ENCODE results near the gene THBS1.

THBS1 gene

DNA sequence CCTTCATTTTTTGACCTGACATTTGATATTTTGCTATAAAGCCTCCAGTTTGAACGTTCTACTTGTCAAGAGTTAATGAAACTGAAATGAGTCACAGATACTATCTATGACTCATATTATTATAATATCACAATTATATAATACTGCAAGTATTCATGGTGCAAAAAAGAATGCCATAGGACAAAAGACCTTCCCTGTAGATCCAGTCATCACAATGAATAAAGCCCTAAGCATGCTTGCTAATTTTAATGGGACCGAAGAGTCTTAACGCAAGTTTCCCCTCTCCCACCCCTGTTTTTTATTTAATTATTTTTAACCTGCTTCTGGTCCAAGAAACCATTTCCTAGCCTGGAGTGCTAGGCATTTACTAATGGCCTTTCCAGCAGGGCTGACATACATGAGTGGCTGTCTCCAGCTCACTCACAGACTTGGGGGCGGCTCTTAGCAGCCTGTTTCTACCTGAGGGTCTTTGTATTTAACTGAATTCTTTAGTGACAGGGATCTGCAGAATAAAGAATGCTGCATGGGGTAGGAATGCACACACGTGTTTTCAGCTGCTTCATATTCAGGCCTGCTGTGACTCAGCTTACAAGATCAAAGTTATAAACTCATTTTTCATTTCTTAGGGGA lies 61.2 kb downstream of the THBS1 start:
- no peak for DNase-seq (ENCODE audit: low read depth in 1 of 2, low spot score in 1 of 2)

DNA sequence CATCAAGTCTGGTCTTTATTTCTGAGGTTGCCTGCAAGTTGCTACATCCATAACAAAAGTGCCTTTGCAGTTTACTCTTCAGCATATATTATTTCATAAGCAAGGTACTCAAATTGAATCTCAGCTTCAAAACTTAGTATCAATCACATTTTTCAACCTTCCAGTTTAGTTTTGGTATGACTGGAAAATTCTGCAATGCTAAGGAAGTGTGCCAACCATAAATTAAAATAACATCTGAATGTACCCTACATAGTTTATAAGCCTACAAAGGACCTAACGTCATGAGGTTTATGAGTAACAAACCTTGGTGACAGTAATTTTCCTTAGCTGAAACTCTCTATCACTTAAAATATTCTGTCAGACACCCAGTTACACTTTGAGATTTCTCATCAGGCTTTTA lies 62.8 kb downstream of the THBS1 start:
- Histone ChIP-seq H3K27me3 (ENCODE audit: insufficient read depth, poor library complexity, severe bottlenecking) (no peaks in the 10 kb centered on the region), H3K27ac (replicated peaks) (no peak overlapping the region), H3K4me3 (replicated peaks; ENCODE audit: insufficient read depth, low read length) (no peak overlapping the region)
- TF ChIP-seq POLR2AphosphoS5 (IDR thresholded peaks at IDR 0.05; ENCODE audit: low read depth) (no peak), GABPA (IDR thresholded peaks at IDR 0.05; ENCODE audit: low read depth) (no peak), SPI1 (IDR thresholded peaks at IDR 0.05; ENCODE audit: borderline replicate concordance, low read depth) (no peak)
- TF ChIP-seq, protein P1, sequence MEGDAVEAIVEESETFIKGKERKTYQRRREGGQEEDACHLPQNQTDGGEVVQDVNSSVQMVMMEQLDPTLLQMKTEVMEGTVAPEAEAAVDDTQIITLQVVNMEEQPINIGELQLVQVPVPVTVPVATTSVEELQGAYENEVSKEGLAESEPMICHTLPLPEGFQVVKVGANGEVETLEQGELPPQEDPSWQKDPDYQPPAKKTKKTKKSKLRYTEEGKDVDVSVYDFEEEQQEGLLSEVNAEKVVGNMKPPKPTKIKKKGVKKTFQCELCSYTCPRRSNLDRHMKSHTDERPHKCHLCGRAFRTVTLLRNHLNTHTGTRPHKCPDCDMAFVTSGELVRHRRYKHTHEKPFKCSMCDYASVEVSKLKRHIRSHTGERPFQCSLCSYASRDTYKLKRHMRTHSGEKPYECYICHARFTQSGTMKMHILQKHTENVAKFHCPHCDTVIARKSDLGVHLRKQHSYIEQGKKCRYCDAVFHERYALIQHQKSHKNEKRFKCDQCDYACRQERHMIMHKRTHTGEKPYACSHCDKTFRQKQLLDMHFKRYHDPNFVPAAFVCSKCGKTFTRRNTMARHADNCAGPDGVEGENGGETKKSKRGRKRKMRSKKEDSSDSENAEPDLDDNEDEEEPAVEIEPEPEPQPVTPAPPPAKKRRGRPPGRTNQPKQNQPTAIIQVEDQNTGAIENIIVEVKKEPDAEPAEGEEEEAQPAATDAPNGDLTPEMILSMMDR (IDR thresholded peaks at IDR 0.05; ENCODE audit: insufficient read depth, low read length): no peak
- TF ChIP-seq, protein P2, sequence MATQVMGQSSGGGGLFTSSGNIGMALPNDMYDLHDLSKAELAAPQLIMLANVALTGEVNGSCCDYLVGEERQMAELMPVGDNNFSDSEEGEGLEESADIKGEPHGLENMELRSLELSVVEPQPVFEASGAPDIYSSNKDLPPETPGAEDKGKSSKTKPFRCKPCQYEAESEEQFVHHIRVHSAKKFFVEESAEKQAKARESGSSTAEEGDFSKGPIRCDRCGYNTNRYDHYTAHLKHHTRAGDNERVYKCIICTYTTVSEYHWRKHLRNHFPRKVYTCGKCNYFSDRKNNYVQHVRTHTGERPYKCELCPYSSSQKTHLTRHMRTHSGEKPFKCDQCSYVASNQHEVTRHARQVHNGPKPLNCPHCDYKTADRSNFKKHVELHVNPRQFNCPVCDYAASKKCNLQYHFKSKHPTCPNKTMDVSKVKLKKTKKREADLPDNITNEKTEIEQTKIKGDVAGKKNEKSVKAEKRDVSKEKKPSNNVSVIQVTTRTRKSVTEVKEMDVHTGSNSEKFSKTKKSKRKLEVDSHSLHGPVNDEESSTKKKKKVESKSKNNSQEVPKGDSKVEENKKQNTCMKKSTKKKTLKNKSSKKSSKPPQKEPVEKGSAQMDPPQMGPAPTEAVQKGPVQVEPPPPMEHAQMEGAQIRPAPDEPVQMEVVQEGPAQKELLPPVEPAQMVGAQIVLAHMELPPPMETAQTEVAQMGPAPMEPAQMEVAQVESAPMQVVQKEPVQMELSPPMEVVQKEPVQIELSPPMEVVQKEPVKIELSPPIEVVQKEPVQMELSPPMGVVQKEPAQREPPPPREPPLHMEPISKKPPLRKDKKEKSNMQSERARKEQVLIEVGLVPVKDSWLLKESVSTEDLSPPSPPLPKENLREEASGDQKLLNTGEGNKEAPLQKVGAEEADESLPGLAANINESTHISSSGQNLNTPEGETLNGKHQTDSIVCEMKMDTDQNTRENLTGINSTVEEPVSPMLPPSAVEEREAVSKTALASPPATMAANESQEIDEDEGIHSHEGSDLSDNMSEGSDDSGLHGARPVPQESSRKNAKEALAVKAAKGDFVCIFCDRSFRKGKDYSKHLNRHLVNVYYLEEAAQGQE (IDR thresholded peaks at IDR 0.05; ENCODE audit: insufficient replicate concordance, low read depth): no peak
- DNase-seq (ENCODE audit: low read depth in 1 of 2, low spot score in 1 of 2): no peak

More for the DNA sequence above, 61.2 kb downstream of the THBS1 start:
- no peak overlapping the region for H3K27ac ChIP-seq (replicated peaks)
- TF ChIP-seq, protein P1 (IDR thresholded peaks at IDR 0.05; ENCODE audit: insufficient read depth, low read length): no peak
- TF ChIP-seq SPI1 (IDR thresholded peaks at IDR 0.05; ENCODE audit: borderline replicate concordance, low read depth) (no peak), POLR2AphosphoS5 (IDR thresholded peaks at IDR 0.05; ENCODE audit: low read depth) (no peak), GABPA (IDR thresholded peaks at IDR 0.05; ENCODE audit: low read depth) (no peak)
- TF ChIP-seq, protein P2 (IDR thresholded peaks at IDR 0.05; ENCODE audit: insufficient replicate concordance, low read depth): no peak
- peaks cover 2% of the 10 kb centered on the region for H3K27me3 ChIP-seq (ENCODE audit: insufficient read depth, poor library complexity, severe bottlenecking)
- H3K4me3 ChIP-seq (replicated peaks; ENCODE audit: insufficient read depth, low read length): no peak overlapping the region

DNA sequence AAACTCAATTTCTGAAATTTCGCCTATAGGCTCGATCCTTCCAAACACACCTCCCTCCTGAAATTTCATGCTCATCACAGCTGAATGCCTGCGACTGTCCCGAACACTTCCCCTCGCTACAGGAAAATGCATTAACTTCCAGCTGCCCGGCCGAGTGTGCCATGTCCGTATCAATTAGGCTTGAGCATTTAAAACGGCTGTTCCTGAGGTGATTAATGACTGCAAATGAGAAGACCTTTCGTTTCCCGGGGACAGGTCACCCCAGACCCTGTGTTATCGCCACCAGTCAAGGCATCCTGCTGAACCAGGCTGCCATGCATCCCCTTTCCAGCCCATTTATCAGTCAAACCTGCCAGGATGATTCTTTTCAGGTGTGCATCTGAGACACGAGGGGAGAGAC lies 63.3 kb downstream of the THBS1 start:
- no peak overlapping the region for H3K27ac ChIP-seq (replicated peaks)
- TF ChIP-seq, protein P2 (IDR thresholded peaks at IDR 0.05; ENCODE audit: insufficient replicate concordance, low read depth): no peak
- TF ChIP-seq GABPA (IDR thresholded peaks at IDR 0.05; ENCODE audit: low read depth): no peak
- no peak for TF ChIP-seq POLR2AphosphoS5 (IDR thresholded peaks at IDR 0.05; ENCODE audit: low read depth)
- TF ChIP-seq SPI1 (IDR thresholded peaks at IDR 0.05; ENCODE audit: borderline replicate concordance, low read depth): no peak
- TF ChIP-seq, protein P1 (IDR thresholded peaks at IDR 0.05; ENCODE audit: insufficient read depth, low read length): no peak
- H3K4me3 ChIP-seq (replicated peaks; ENCODE audit: insufficient read depth, low read length): no peak overlapping the region
- no peaks in the 10 kb centered on the region for H3K27me3 ChIP-seq (ENCODE audit: insufficient read depth, poor library complexity, severe bottlenecking)
- DNase-seq (ENCODE audit: low read depth in 1 of 2, low spot score in 1 of 2): no peak

Data from HL-60 (cell line).